Measurements from ENCODE around the gene EID2B.

Gene EID2B, protein sequence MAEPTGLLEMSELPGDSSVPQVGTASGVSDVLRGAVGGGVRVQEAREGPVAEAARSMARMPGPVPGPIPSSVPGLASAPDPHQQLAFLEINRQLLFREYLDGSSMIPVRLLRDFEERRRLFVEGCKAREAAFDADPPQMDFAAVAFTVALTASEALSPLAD

GRCh38 chr19:39532233-39533002 lies at the start of gene EID2B:
Gene EID2B (minus strand): TSS chr19:39532852. CDS start chr19:39532802, 50 bp downstream.
- peak; percentile 99 for DNase-seq (ENCODE audit: low read depth, low spot score)

DNA sequence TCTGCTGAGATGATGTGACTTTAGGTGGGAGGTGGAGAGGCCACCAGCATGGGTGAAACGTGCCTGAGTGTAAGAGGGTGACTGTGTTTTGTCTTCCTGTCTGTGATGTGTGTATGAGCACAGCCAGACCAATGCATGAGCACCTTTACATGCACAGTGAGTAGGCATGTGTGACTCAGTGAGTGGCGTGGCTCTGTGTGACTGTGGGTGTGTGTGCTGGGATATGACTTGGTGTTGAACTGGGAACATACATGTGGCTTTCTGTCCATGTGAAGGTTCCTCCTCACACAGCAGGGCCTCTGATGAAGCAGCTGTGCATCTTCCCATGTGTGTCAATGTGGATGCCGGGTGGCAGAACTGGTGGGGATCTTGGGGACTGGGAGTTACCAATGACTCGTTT lies 49.8 kb upstream of the EID2B start:
- DNase-seq (ENCODE audit: low read depth, low spot score), result no peak

GRCh38 chr19:39568604-39569003 lies 36.0 kb upstream of the EID2B start:
- DNase-seq (ENCODE audit: low read depth, low spot score), result peak; percentile 57

GRCh38 chr19:39566064-39566463 lies 33.4 kb upstream of the EID2B start:
- DNase-seq (ENCODE audit: low read depth, low spot score), result peak; percentile 6

- DNase-seq (ENCODE audit: low read depth, low spot score), result peak; percentile 34
Measured at GRCh38 chr19:39563408-39563807, 30.8 kb upstream of the EID2B start.

DNA sequence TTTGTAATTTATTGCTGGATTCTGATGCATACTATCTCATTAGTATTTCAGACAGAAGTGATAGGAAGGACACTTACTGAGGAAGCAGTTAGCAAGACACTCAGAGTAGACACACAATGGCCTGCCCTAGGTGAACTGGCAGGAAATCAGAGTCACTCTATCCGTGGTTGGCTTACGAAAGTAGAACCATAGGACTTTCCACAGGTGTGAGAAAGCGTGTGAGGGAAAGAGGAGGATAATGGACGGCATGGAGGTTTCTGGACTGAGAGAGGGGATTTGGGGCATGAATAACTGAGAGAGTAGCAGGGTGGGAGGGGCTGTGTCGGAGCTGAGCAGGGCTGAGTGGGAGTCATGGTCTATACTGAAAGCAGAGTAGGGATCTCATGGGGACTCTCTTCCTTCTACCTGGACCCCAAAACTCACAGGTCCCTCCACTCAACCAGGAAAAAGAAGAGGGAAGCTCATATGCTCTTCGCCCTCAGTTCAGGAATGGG lies 26.0 kb upstream of the EID2B start:
- no peak for DNase-seq (ENCODE audit: low read depth, low spot score)

- no peak for DNase-seq (ENCODE audit: low read depth, low spot score)
Measured at GRCh38 chr19:39557811-39558623, 25.4 kb upstream of the EID2B start.

DNA sequence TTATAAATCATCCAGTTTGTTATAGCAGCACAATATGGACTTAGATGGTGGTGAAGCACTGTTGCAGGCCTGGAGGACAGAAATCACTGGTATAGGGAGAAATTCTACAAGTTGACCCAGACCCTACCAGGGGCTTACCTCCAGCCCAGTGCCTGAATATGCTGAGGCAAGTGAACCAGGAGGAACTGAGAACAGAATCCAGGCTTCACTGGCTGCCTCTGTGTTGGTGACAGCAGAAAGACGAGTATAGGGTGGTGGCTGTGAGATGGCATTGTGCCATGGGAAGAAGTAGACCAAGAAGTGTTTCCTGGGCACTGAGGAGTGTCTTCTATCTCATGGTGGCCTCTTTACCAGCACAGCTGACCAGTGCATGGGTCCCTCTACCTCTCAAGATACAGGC lies 23.2 kb upstream of the EID2B start:
- DNase-seq (ENCODE audit: low read depth, low spot score), result no peak

- no peak for DNase-seq (ENCODE audit: low read depth, low spot score)
Measured at GRCh38 chr19:39554701-39555311, 22.2 kb upstream of the EID2B start.

DNA sequence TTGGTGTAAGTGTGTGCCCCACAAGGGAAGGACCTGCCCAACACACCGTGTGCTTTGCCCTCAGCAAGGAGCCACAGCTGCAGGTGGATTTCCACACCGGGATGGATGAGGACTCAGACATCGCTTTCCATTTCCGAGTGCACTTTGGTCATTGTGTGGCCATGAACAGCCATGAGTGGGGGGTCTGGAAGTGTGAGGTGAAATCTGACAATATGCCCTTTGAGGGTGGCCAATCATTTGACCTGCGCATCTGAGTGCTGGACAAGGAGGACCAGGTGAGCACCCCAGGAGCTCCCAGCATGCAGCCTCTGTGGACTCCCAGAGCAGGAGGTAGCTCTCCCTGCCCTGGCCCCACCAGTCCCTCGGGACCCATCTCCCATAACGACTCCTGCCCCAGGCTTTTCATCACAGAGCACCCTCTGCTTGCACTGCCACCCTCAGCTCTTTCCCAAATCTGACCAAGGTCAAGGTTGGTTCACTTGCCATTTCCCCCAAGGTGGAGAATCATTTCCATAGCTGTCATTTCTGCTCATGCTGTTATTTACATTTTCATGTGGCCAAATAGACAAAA lies 20.5 kb upstream of the EID2B start:
- DNase-seq (ENCODE audit: low read depth, low spot score), result no peak

DNA sequence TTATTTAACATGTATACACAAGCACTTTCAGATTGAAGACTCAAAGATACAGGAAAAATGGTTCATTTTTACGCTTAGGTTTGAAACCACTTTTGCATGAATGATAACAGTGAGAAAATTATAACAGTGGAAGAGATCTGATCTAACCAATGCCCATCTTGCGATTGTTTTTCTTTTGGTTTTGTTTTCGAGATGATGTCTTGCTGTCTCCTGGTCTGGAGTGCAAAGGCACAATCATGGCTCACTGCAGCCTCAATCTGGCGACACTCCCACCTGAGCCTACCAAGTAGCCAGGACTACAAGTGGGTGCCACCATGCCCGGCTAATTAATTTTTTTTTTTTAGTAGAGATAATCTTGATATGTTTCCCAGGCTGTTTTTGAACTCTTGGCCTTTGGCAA lies 17.5 kb upstream of the EID2B start:
- no peak for DNase-seq (ENCODE audit: low read depth, low spot score)

- no peak for DNase-seq (ENCODE audit: low read depth, low spot score)
Measured at GRCh38 chr19:39546599-39546998, 13.9 kb upstream of the EID2B start.

DNA sequence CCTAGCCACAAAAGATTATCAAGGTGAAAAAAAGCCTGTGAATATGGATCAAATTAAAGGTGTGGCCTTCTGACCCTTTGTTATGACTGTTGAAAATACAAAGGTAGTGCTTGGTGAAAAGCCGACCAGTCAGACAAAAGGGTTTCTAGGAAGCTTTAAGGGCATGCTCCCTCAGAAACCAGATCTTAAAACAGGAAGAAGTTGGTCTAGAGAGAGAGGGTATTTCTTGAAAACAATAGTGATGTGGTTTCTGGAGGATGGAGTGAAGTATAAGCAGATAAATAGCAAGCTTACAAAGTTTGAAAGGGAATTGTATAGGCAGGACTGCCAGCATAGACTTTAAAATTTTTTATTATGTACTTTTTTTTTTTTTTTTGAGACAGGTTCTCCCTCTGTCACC lies 12.3 kb upstream of the EID2B start:
- DNase-seq (ENCODE audit: low read depth, low spot score), result no peak

GRCh38 chr19:39544226-39544903 lies 11.7 kb upstream of the EID2B start:
- DNase-seq (ENCODE audit: low read depth, low spot score), result peak; percentile 13

- no peak for DNase-seq (ENCODE audit: low read depth, low spot score)
Measured at GRCh38 chr19:39543477-39543857, 10.8 kb upstream of the EID2B start.

DNA sequence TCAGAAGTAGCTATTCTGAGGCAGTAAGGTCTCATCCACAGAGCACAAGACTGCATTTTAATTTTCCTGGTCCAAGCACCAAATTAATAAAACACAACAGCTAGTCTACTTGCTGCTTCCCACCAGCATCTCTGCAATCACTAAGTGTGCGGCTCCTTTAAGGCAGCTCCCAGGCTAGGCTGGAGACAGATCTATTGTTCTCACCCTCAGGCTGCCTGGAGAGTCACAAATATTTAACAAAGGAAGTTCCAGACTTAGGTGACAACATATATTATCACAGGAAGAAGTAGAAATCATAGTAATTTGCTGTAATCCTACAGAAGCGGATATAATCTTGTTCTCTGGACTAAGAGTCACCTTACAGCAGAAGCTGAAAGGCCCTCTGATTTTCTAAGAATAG lies 9.6 kb upstream of the EID2B start:
- no peak for DNase-seq (ENCODE audit: low read depth, low spot score)

GRCh38 chr19:39540333-39540673 lies 7.7 kb upstream of the EID2B start:
- no peak for DNase-seq (ENCODE audit: low read depth, low spot score)

DNA sequence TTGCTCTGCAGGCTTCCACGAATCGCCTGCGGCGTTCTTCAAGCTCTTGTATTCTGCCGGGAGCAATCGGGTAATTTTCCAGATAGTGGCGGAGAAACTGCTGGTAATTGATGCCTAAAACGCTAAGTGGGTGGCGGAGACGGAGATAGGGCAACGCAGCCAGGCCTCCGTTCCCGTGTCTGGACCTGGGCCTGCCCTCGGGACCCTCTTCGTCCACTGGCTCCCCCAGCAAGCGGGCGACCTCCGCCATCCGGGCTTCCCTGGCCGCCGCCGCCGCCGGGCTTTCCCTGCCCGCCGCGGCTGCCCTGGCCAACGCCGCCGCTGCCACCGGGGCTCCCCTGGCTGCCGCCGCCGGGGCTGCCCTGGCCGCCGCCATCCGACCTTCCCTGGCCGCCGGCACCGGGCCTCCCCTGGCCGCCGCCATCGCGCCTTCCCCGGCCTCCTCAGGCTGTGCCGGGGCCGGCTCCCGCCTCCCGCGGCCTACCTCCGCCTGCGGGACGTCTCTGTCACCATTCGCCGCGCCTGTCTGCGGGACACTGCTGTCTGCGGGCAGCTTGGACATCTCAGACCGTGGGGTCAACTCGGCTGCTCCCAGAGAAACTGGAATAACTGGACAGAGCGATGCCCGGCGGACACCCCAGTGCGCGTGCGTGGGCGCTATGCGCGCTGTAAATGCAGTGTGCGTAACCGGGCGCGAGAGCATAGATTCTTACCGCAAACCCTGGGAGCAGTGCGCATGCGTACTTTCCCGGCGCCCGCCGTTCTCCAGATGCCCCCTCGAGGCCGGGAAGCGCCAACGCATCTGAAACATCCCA lies 7.1 kb upstream of the EID2B start, which contains the start of gene EID2:
TSS of gene EID2 (minus strand) at position 644 of the 815 bp plus-strand sequence. CDS start at position 562, 82 bp downstream.
- peak; percentile 97 for DNase-seq (ENCODE audit: low read depth, low spot score)

DNA sequence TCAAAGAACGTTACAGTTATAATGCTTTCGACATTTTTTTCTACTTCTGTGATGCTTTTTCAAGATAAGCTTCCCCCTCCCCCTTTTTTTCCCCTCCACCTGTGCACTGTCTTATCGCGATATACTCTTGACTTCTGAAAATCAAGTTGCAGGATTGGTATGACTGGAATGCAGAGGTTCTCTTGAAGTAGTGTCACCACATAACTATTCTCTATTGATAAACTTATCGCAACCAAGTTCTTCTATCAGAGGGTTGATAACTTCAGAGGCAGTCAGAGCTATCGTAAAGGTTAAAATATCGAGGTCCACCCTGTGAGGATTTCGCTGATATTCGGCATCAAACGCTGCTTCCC lies 6.5 kb upstream of the EID2B start:
- peak; percentile 59 for DNase-seq (ENCODE audit: low read depth, low spot score)

DNA sequence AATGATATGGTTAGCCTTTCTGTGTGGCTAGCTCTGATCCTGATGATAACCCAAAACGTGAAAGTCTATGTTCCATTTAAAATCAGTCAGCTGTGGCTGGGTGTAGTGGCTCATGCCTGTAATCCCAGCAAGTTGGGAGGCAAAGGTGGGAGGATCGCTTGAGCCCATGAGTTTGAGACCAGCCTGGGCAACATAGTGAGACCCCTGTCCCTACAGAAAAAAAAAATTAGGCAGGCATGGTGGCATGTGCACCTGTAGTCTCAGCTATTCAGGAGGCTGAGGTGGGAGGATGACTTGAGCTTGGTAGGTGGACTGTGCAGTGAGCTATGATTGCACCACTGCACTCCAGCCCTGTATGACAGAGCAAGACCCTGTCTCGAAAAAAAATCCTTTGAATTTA lies 1.1 kb upstream of the EID2B start:
- no peak for DNase-seq (ENCODE audit: low read depth, low spot score)
